A549 (cell line): Measurements from ENCODE around the gene NUFIP2. TPM values are rescaled to one million over a fixed set of nuclear protein-coding genes. Genes with fewer than 3 reads are reported as not detected.

Experiments
- ATAC-seq, 2 experiments: fragments of 200-7000 bp in 1 of 2; fragments of >200 bp in 1 of 2; cut with Nextera tagmentation in 1 of 2; cut with Tn5 transposase in 1 of 2; 3 replicates each; pipeline versions ENCODE4 v1.8.0 to v1.9.1; 2018 to 2020; ENCODE audit warnings: mild to moderate bottlenecking in 1 of 2, moderate library complexity in 1 of 2
- CTCF ChIA-PET: fragments of 300-600 bp; sonication (Branson Sonifier 250); formaldehyde crosslinking; extraction: SDS; loops from one replicate; lab custom pipeline; 2021; ENCODE audit warnings: antibody characterized with exemption, inconsistent platforms; lab: Yijun Ruan, JAX
- POLR2A ChIA-PET: fragments of 350-600 bp; formaldehyde crosslinking; extraction: SDS; loops from one replicate; lab custom pipeline; 2021; ENCODE audit warnings: antibody characterized with exemption, inconsistent platforms; lab: Yijun Ruan, JAX
- DNase-seq, 2 experiments: peaks; one replicate each; pipeline versions ENCODE4 v3.0.0 to v3.0.0-alpha.2; 2011 to 2016; ENCODE audit warnings: low read depth in 1 of 2, low spot score in 1 of 2
- FAIRE-seq: peaks from 2 replicates; lab custom pipeline; 2011; peaks lifted over from hg19 to GRCh38; lab: Jason Lieb, UNC
- H3K27ac ChIP-seq, 2 experiments: fragments of >200 bp; sonication (Bioruptor Twin); formaldehyde crosslinking; 3 replicates each; pipeline ENCODE4 v1.5.1; 2016 to 2017
- H3K4me1 ChIP-seq: fragments of >200 bp; sonication (Bioruptor Twin); formaldehyde crosslinking; 3 replicates; pipeline ENCODE4 v1.6.1; 2016
- H3K4me2 ChIP-seq: fragments of >200 bp; sonication (Bioruptor Twin); formaldehyde crosslinking; 3 replicates; pipeline ENCODE4 v1.6.1; 2016
- H3K4me3 ChIP-seq: fragments of >200 bp; sonication (Bioruptor Twin); formaldehyde crosslinking; 3 replicates; pipeline ENCODE4 v1.5.1; 2016
- H3K9me3 ChIP-seq: fragments of >200 bp; sonication (Bioruptor Twin); formaldehyde crosslinking; 3 replicates; pipeline ENCODE4 v1.6.1; 2016
- ATOH8 ChIP-seq: fragments of 250-450 bp; sonication (Bioruptor Pico); IDR thresholded peaks from 2 replicates; pipeline ENCODE4 v1.5.0; 2020; ENCODE audit warnings: low read depth, mild to moderate bottlenecking, moderate library complexity
- BCL3 ChIP-seq: fragments of >200 bp; sonication (Bioruptor Twin); formaldehyde crosslinking; IDR thresholded peaks from 3 replicates; pipeline ENCODE4 v1.6.1; 2016
- CBX2 ChIP-seq: fragments of 200-600 bp; sonication (generic); IDR thresholded peaks from 2 replicates; pipeline ENCODE4 v1.6.1; 2016; ENCODE audit warnings: low read depth, mild to moderate bottlenecking, borderline replicate concordance
- CBX8 ChIP-seq: fragments of 200-600 bp; sonication (generic); IDR thresholded peaks from 2 replicates; pipeline ENCODE4 v1.6.1; 2016
- CEBPB ChIP-seq, 2 experiments: fragments of >200 bp in 1 of 2; sonication (Bioruptor Twin) in 1 of 2; formaldehyde crosslinking in 1 of 2; IDR thresholded peaks; 2 replicates each; pipeline ENCODE4 v1.6.1; 2012 to 2016
- CHD2 ChIP-seq: fragments of 150-350 bp; IDR thresholded peaks from 2 replicates; pipeline ENCODE4 v1.6.1; 2014; ENCODE audit warnings: low read length; ENCODE audit not compliant: partially characterized antibody
- CTCF ChIP-seq: fragments of >200 bp; sonication (Bioruptor Twin); formaldehyde crosslinking; IDR thresholded peaks from 3 replicates; pipeline ENCODE4 v1.5.1; 2016
- EHMT2 ChIP-seq: fragments of 200-600 bp; sonication (generic); IDR thresholded peaks from 2 replicates; pipeline ENCODE4 v1.6.1; 2016; ENCODE audit warnings: antibody characterized with exemption, low read depth, mild to moderate bottlenecking, moderate library complexity
- FOXS1 ChIP-seq: fragments of 250-450 bp; sonication (Bioruptor Pico); IDR thresholded peaks from 2 replicates; pipeline ENCODE4 v1.5.0; 2020; ENCODE audit warnings: mild to moderate bottlenecking, moderate library complexity
- HEYL ChIP-seq: fragments of 250-450 bp; sonication (Bioruptor Pico); IDR thresholded peaks from 2 replicates; pipeline ENCODE4 v1.8.0; 2021; ENCODE audit warnings: mild to moderate bottlenecking, moderate library complexity
- HMGXB4 ChIP-seq: fragments of 250-450 bp; sonication (Bioruptor Pico); IDR thresholded peaks from 2 replicates; pipeline ENCODE4 v1.5.0; 2021; ENCODE audit warnings: mild to moderate bottlenecking, moderate library complexity, borderline replicate concordance
- HOXA7 ChIP-seq: fragments of 250-450 bp; sonication (Bioruptor Pico); IDR thresholded peaks from 2 replicates; pipeline ENCODE4 v1.5.0; 2020; ENCODE audit warnings: mild to moderate bottlenecking, moderate library complexity
- HOXB13 ChIP-seq: fragments of 250-450 bp; sonication (Bioruptor Pico); IDR thresholded peaks from 2 replicates; pipeline ENCODE4 v1.5.0; 2020; ENCODE audit warnings: low read depth, mild to moderate bottlenecking, moderate library complexity
- HOXB5 ChIP-seq: fragments of 250-450 bp; sonication (Bioruptor Pico); IDR thresholded peaks from 2 replicates; pipeline ENCODE4 v1.5.0; 2020; ENCODE audit warnings: mild to moderate bottlenecking, moderate library complexity
- JUN ChIP-seq, 2 experiments: fragments of >200 bp; sonication (Bioruptor Twin); formaldehyde crosslinking; IDR thresholded peaks; 2 replicates in 1 of 2; 3 replicates in 1 of 2; pipeline ENCODE4 v1.6.1; 2016 to 2017
- JUNB ChIP-seq: fragments of >200 bp; sonication (Bioruptor Twin); formaldehyde crosslinking; IDR thresholded peaks from 2 replicates; pipeline ENCODE4 v1.6.1; 2016
- KDM1A ChIP-seq: fragments of 200-600 bp; sonication (generic); IDR thresholded peaks from 2 replicates; pipeline ENCODE4 v1.6.1; 2016; ENCODE audit warnings: low read depth, mild to moderate bottlenecking
- MAFK ChIP-seq: fragments of 450-650 bp; IDR thresholded peaks from 2 replicates; pipeline ENCODE4 v1.6.1; 2014; ENCODE audit not compliant: partially characterized antibody
- MAX ChIP-seq: IDR thresholded peaks from 2 replicates; pipeline ENCODE4 v1.6.1; 2012
- MYC ChIP-seq: IDR thresholded peaks from 2 replicates; pipeline ENCODE4 v1.6.1; 2012; ENCODE audit warnings: mild to moderate bottlenecking, inconsistent platforms, low read length, improper control_type of control experiment, borderline replicate concordance
- PBX3 ChIP-seq: IDR thresholded peaks from 2 replicates; pipeline ENCODE4 v1.6.1; 2012
- PHF8 ChIP-seq: fragments of 200-600 bp; sonication (generic); IDR thresholded peaks from 2 replicates; pipeline ENCODE4 v1.6.1; 2016; ENCODE audit warnings: low read depth, mild to moderate bottlenecking, antibody characterized with exemption, moderate library complexity, borderline replicate concordance
- POLR2A ChIP-seq: IDR thresholded peaks from 2 replicates; pipeline ENCODE4 v1.6.1; 2012; ENCODE audit warnings: mild to moderate bottlenecking, low read length
- RARB ChIP-seq: fragments of 250-450 bp; sonication (Bioruptor Pico); IDR thresholded peaks from 2 replicates; pipeline ENCODE4 v1.8.0; 2021; ENCODE audit warnings: mild to moderate bottlenecking, moderate library complexity
- RFX5 ChIP-seq: fragments of 450-650 bp; IDR thresholded peaks from 2 replicates; pipeline ENCODE4 v1.7.1; 2014; ENCODE audit warnings: antibody characterized with exemption, mild to moderate bottlenecking, moderate library complexity
- RNF2 ChIP-seq: fragments of 200-600 bp; sonication (generic); IDR thresholded peaks from 2 replicates; pipeline ENCODE4 v1.6.1; 2016; ENCODE audit warnings: low read depth, mild to moderate bottlenecking, antibody characterized with exemption, moderate library complexity, borderline replicate concordance
- SMC3 ChIP-seq: fragments of >200 bp; sonication (Bioruptor Twin); formaldehyde crosslinking; IDR thresholded peaks from 3 replicates; pipeline ENCODE4 v1.6.1; 2018; ENCODE audit warnings: inconsistent platforms
- TP53 ChIP-seq: fragments of 250-450 bp; sonication (Bioruptor Pico); IDR thresholded peaks from 2 replicates; pipeline ENCODE4 v1.5.0; 2021; ENCODE audit warnings: mild to moderate bottlenecking, moderate library complexity
- ZFP36 ChIP-seq: fragments of 450-650 bp; IDR thresholded peaks from 2 replicates; pipeline ENCODE4 v1.6.1; 2014; ENCODE audit warnings: borderline replicate concordance; ENCODE audit not compliant: partially characterized antibody
- ZNF302 ChIP-seq: fragments of 250-450 bp; sonication (Bioruptor Pico); IDR thresholded peaks from 2 replicates; pipeline ENCODE4 v1.9.0; 2021; ENCODE audit warnings: inconsistent platforms, mild to moderate bottlenecking, moderate library complexity
- WGBS: methylation state at CpG from one replicate; pipeline ENCODE4 v1.1.6; 2017; ENCODE audit errors: missing lambda C conversion rate; 5-methylcytosine and 5-hydroxymethylcytosine counted together
- polyA minus RNA-seq: library from RNA; depleted of rRNA, polyadenylated mRNA; stranded (reverse); fragments of >200 nt; gene quantifications from 2 replicates; pipeline ENCODE4 v1.2.3, GENCODE V29; 2011; rRNA and poly(A)+ RNA removed
- polyA plus RNA-seq, 4 experiments: library from polyadenylated mRNA; depleted of rRNA in 3 of 4; stranded (reverse); fragments of >200 nt; fragmentation: RNase III in 1 of 4; extraction: RNeasy Plus Mini Kit Qiagen cat#74134 plus additional on column Dnase treatment in 1 of 4; gene quantifications; 2 replicates in 3 of 4; 3 replicates in 1 of 4; pipeline ENCODE4 v1.2.3, GENCODE V29; 2011 to 2017

NUFIP2 gene
- polyA plus RNA-seq (2011; rRNA removed) (29.4 and 34.7 TPM in 2 replicates), polyA plus RNA-seq (2017; fragmentation: RNase III; extraction: RNeasy Plus Mini Kit Qiagen cat#74134 plus additional on column Dnase treatment) (33.0 to 33.5 TPM (median 33.1 TPM) in 3 replicates), polyA minus RNA-seq (43.2 and 49.0 TPM in 2 replicates)
- polyA plus RNA-seq (2012; cell fraction: cytosol; rRNA removed), result 16.7 and 27.9 TPM in 2 replicates
- 17.7 and 57.6 TPM in 2 replicates for polyA plus RNA-seq (2012; cell fraction: nucleus; rRNA removed)

GRCh38 chr17:29293890-29294579 lies at the start of gene NUFIP2:
TSS of gene NUFIP2 (minus strand) at chr17:29294148. CDS start at chr17:29294059, 89 bp downstream.
- H3K4me3 ChIP-seq, result peak within 1 kb of the TSS; percentile 72
- peak; percentile 83 to 97 for ATAC-seq
- H3K4me1 ChIP-seq, result peaks cover 25% of the 10 kb centered on the region
- POLR2A ChIA-PET, result interaction anchor here (0.6 to 3.3 kb wide), 49 partner anchors 9 to 574 kb away, joined by 3 to 73 read pairs (median 5); partner anchors contain the start of genes MYO18A, RPL23A and TAOK1
- no peaks in the 10 kb centered on the region for H3K9me3 ChIP-seq
- peak within 1 kb of the TSS; percentile 97 for H3K4me2 ChIP-seq
- peak; percentile 99 to 100 for DNase-seq
- CTCF ChIA-PET, result interaction anchor here (0.5 to 1.8 kb wide), 13 partner anchors 9 to 519 kb away, joined by 3 to 8 read pairs (median 4); partner anchors contain the start of gene MYO18A
- peak; percentile 98 for FAIRE-seq
- peak within 1 kb of the TSS; percentile 91 to 98 for H3K27ac ChIP-seq
- under 1% methylated on average over 31 of the region's 31 CpGs for WGBS
- no peak for TF ChIP-seq HOXB5 (CRISPR knock-in tag)
- peak; percentile 40; the same call in 1 of the 2 replicates for TF ChIP-seq RFX5
- no peak for TF ChIP-seq MYC
- TF ChIP-seq CEBPB (IDR thresholded peaks at IDR 0.05), result peak in 1 of 2 experiments; percentile 4; a peak in 1 of 4 replicates
- no peak for TF ChIP-seq ATOH8 (CRISPR knock-in tag)
- peak; percentile 97 to 99 for TF ChIP-seq JUN (IDR thresholded peaks at IDR 0.05)
- TF ChIP-seq CBX8, result no peak
- peak; percentile 99 for TF ChIP-seq BCL3
- no peak for TF ChIP-seq TP53 (CRISPR knock-in tag)
- TF ChIP-seq CTCF, result no peak
- TF ChIP-seq RNF2, result no peak
- TF ChIP-seq JUNB, result no peak
- TF ChIP-seq ZFP36, result no peak
- peak; percentile 88 for TF ChIP-seq MAX
- no peak for TF ChIP-seq KDM1A
- TF ChIP-seq PBX3, result peak; percentile 97
- TF ChIP-seq SMC3, result 0 out of 3 replicates have a peak, but pooled peaks have one; percentile 9
- no peak for TF ChIP-seq ZNF302 (CRISPR knock-in tag)
- TF ChIP-seq FOXS1 (CRISPR knock-in tag), result no peak
- TF ChIP-seq PHF8, result peak; percentile 56
- no peak for TF ChIP-seq HOXB13 (CRISPR knock-in tag)
- TF ChIP-seq EHMT2, result no peak
- TF ChIP-seq HMGXB4, result no peak
- no peak for TF ChIP-seq HEYL (CRISPR knock-in tag)
- TF ChIP-seq POLR2A, result peak; percentile 99
- no peak for TF ChIP-seq CBX2
- no peak for TF ChIP-seq HOXA7
- peak; percentile 77 for TF ChIP-seq MAFK
- TF ChIP-seq RARB (CRISPR knock-in tag), result no peak
- TF ChIP-seq CHD2, result no peak
